Nephron (organoid): ENCODE data around the gene DSCAM.
A peak's percentile ranks its signal among the peaks of the same experiment; 100 is the strongest.

Experiments
- H3K27ac Mint-ChIP-seq, 3 experiments: 2 replicates each; pipeline ENCODE4 v1.8.0; 2020; ENCODE audit warnings: mixed read lengths in 3 of 3, mild to moderate bottlenecking in 2 of 3, moderate library complexity in 1 of 3
- H3K27me3 Mint-ChIP-seq: 2 replicates; pipeline ENCODE4 v1.8.0; 2021; ENCODE audit warnings: low read depth, mild to moderate bottlenecking, moderate library complexity, mixed read lengths
- H3K36me3 Mint-ChIP-seq: 2 replicates; pipeline ENCODE4 v1.8.0; 2020; ENCODE audit warnings: low read depth, mixed read lengths
- H3K4me1 Mint-ChIP-seq: 2 replicates; pipeline ENCODE4 v1.8.0; 2020; ENCODE audit warnings: mixed read lengths
- H3K4me3 Mint-ChIP-seq, 3 experiments: 2 replicates each; pipeline ENCODE4 v1.8.0; 2020; ENCODE audit warnings: mild to moderate bottlenecking in 3 of 3, mixed read lengths in 3 of 3, moderate library complexity in 2 of 3
- H3K9me3 Mint-ChIP-seq: 2 replicates; pipeline ENCODE4 v1.8.0; 2020; ENCODE audit warnings: mixed read lengths
- CTCF ChIP-seq, 3 experiments: fragments of 200-600 bp; sonication (generic); IDR thresholded peaks; one replicate each; pipeline ENCODE4 v1.5.0; 2021; ENCODE audit warnings: antibody characterized with exemption in 3 of 3; ENCODE audit not compliant: unreplicated experiment in 3 of 3

DSCAM gene

GRCh38 chr21:40151611-40152010, 695.3 kb downstream of the DSCAM start:
- Mint-ChIP-seq H3K27me3 (no peaks in the 10 kb centered on the region), H3K4me1 (peaks cover 29% of the 10 kb centered on the region), H3K36me3 (no peaks in the 10 kb centered on the region), H3K27ac (no peak overlapping the region), H3K4me3 (no peak overlapping the region), H3K9me3 (no peaks in the 10 kb centered on the region)
- no peak for TF ChIP-seq CTCF (IDR thresholded peaks at IDR 0.05; ENCODE audit: unreplicated experiment in 3 of 3)

- Mint-ChIP-seq H3K27me3 (peaks cover 4% of the 10 kb centered on the region), H3K4me1 (peaks cover 12% of the 10 kb centered on the region), H3K9me3 (no peaks in the 10 kb centered on the region), H3K27ac (peak overlapping the region in 1 of 3 experiments; percentile 64), H3K36me3 (no peaks in the 10 kb centered on the region), H3K4me3 (no peak overlapping the region)
- TF ChIP-seq CTCF (IDR thresholded peaks at IDR 0.05; ENCODE audit: unreplicated experiment in 3 of 3), result no peak
Measured at GRCh38 chr21:40146216-40146837, 700.6 kb downstream of the DSCAM start.

- Mint-ChIP-seq H3K4me3 (no peak overlapping the region), H3K4me1 (peaks cover 12% of the 10 kb centered on the region), H3K9me3 (no peaks in the 10 kb centered on the region), H3K36me3 (no peaks in the 10 kb centered on the region), H3K27ac (peak overlapping the region in 1 of 3 experiments; percentile 3), H3K27me3 (peaks cover 4% of the 10 kb centered on the region)
- TF ChIP-seq CTCF (IDR thresholded peaks at IDR 0.05; ENCODE audit: unreplicated experiment in 3 of 3), result peak; percentile 79 to 89 (median 87)
Measured at GRCh38 chr21:40143822-40144525, 703.0 kb downstream of the DSCAM start.

GRCh38 chr21:40141621-40142020, 705.3 kb downstream of the DSCAM start:
- H3K4me3 Mint-ChIP-seq, result no peak overlapping the region
- TF ChIP-seq CTCF (IDR thresholded peaks at IDR 0.05; ENCODE audit: unreplicated experiment in 3 of 3), result no peak
- H3K4me1 Mint-ChIP-seq, result peaks cover 12% of the 10 kb centered on the region
- no peak overlapping the region for H3K27ac Mint-ChIP-seq
- H3K36me3 Mint-ChIP-seq, result no peaks in the 10 kb centered on the region
- no peaks in the 10 kb centered on the region for H3K9me3 Mint-ChIP-seq
- H3K27me3 Mint-ChIP-seq, result peaks cover 4% of the 10 kb centered on the region

GRCh38 chr21:40140675-40141074, 706.3 kb downstream of the DSCAM start:
- Mint-ChIP-seq H3K27me3 (peaks cover 4% of the 10 kb centered on the region), H3K9me3 (no peaks in the 10 kb centered on the region), H3K36me3 (no peaks in the 10 kb centered on the region), H3K4me1 (peaks cover 3% of the 10 kb centered on the region), H3K4me3 (no peak overlapping the region), H3K27ac (no peak overlapping the region)
- TF ChIP-seq CTCF (IDR thresholded peaks at IDR 0.05; ENCODE audit: unreplicated experiment in 3 of 3), result no peak

- peaks cover 4% of the 10 kb centered on the region for H3K27me3 Mint-ChIP-seq
- peaks cover 3% of the 10 kb centered on the region for H3K4me1 Mint-ChIP-seq
- no peaks in the 10 kb centered on the region for H3K36me3 Mint-ChIP-seq
- no peaks in the 10 kb centered on the region for H3K9me3 Mint-ChIP-seq
- no peak overlapping the region for H3K4me3 Mint-ChIP-seq
- H3K27ac Mint-ChIP-seq, result no peak overlapping the region
- TF ChIP-seq CTCF (IDR thresholded peaks at IDR 0.05; ENCODE audit: unreplicated experiment in 3 of 3), result no peak
Measured at GRCh38 chr21:40139636-40140035, 707.3 kb downstream of the DSCAM start.
